GM12875 (cell line): ENCODE measurements around the gene FAM149B1.

Experiments used
- H3K4me3 ChIP-seq: one replicate; pipeline ENCODE4 v1.5.1; 2011; ENCODE audit warnings: low read depth, low read length, control low read depth
- CTCF ChIP-seq: IDR thresholded peaks from 2 replicates; pipeline ENCODE4 v1.5.1; 2011; ENCODE audit warnings: low read depth, mild to moderate bottlenecking, control low read depth, inconsistent platforms, low read length, moderate library complexity, borderline replicate concordance; ENCODE audit not compliant: insufficient read depth

Gene FAM149B1

GRCh38 chr10:73174148-73174925 is 6.4 kb downstream of the FAM149B1 start:
- H3K4me3 ChIP-seq = no peak overlapping the region
- TF ChIP-seq CTCF = no peak

- no peak overlapping the region for H3K4me3 ChIP-seq
- no peak for TF ChIP-seq CTCF
These were observed 14.6 kb downstream of the FAM149B1 start for GRCh38 chr10:73182568-73182967.

- no peak for TF ChIP-seq CTCF
- H3K4me3 ChIP-seq = no peak overlapping the region
These were observed 15.9 kb downstream of the FAM149B1 start for GRCh38 chr10:73183667-73184281.

GRCh38 chr10:73186266-73186665 is 18.3 kb downstream of the FAM149B1 start:
- no peak overlapping the region for H3K4me3 ChIP-seq
- TF ChIP-seq CTCF = no peak

- H3K4me3 ChIP-seq = no peak overlapping the region
- TF ChIP-seq CTCF = no peak
These were observed 22.3 kb downstream of the FAM149B1 start for GRCh38 chr10:73190188-73190587.

GRCh38 chr10:73205081-73205480 is 37.2 kb downstream of the FAM149B1 start:
- H3K4me3 ChIP-seq = no peak overlapping the region
- no peak for TF ChIP-seq CTCF

GRCh38 chr10:73205890-73206289 is 38.0 kb downstream of the FAM149B1 start:
- no peak for TF ChIP-seq CTCF
- no peak overlapping the region for H3K4me3 ChIP-seq
